ENCODE measurements around the gene TMSB4Y.

- no peak for TF ChIP-seq MAX (IDR thresholded peaks at IDR 0.05)
- TF ChIP-seq CTCF (IDR thresholded peaks at IDR 0.05), result no peak
Observed at GRCh38 chrY:13703568-13703968, at the start of gene TMSB4Y.

Data from A549 (cell line).